Ramos (cell line): Measurements from ENCODE around the gene FILIP1.

Experiments
- in situ Hi-C: fragments of 300-500 bp; cut with MboI; formaldehyde crosslinking; loops from one replicate; pipeline ENCODE4 v1.14.3; 2022; ENCODE audit warnings: low sequenced_read_pairs; ENCODE audit not compliant: unreplicated experiment

The FILIP1 gene

GRCh38 chr6:75493400-75494064 is at the start of gene FILIP1:
Gene FILIP1, minus strand, starts transcription at chr6:75493800. Its CDS starts 78,828 bp downstream, at chr6:75414972.
- in situ Hi-C loops: no loop called here

- in situ Hi-C loops: no loop called here
Measured at GRCh38 chr6:75543311-75543710, 49.7 kb upstream of the FILIP1 start.

- in situ Hi-C loops: no loop called here
Measured at GRCh38 chr6:75539136-75539535, 45.5 kb upstream of the FILIP1 start.

GRCh38 chr6:75532521-75532920 is 38.9 kb upstream of the FILIP1 start:
- in situ Hi-C loops: no loop called here

GRCh38 chr6:75531174-75531573 is 37.6 kb upstream of the FILIP1 start:
- in situ Hi-C loops: no loop called here

GRCh38 chr6:75530696-75531095 is 37.1 kb upstream of the FILIP1 start:
- in situ Hi-C loops: no loop called here

- in situ Hi-C loops: loop anchor here (10.0 kb wide), 1 partner anchor 264 kb away; no protein-coding TSS in a partner anchor
Measured at GRCh38 chr6:75528423-75528822, 34.8 kb upstream of the FILIP1 start.

GRCh38 chr6:75526502-75527127 is 33.0 kb upstream of the FILIP1 start:
- in situ Hi-C loops: loop anchor here (10.0 kb wide), 1 partner anchor 262 kb away; no protein-coding TSS in a partner anchor

GRCh38 chr6:75525682-75526081 is 32.1 kb upstream of the FILIP1 start:
- in situ Hi-C loops: loop anchor here (10.0 kb wide), 1 partner anchor 261 kb away; no protein-coding TSS in a partner anchor

GRCh38 chr6:75524322-75524972 is 30.8 kb upstream of the FILIP1 start:
- in situ Hi-C loops: loop anchor here (10.0 kb wide), 1 partner anchor 260 kb away; no protein-coding TSS in a partner anchor

- in situ Hi-C loops: no loop called here
Measured at GRCh38 chr6:75516757-75517156, 23.2 kb upstream of the FILIP1 start.

- in situ Hi-C loops: no loop called here
Measured at GRCh38 chr6:75512591-75512990, 19.0 kb upstream of the FILIP1 start.

- in situ Hi-C loops: no loop called here
Measured at GRCh38 chr6:75505424-75505823, 11.8 kb upstream of the FILIP1 start.

GRCh38 chr6:75504465-75505222 is 11.0 kb upstream of the FILIP1 start:
- in situ Hi-C loops: no loop called here

- in situ Hi-C loops: no loop called here
Measured at GRCh38 chr6:75503291-75503690, 9.7 kb upstream of the FILIP1 start.

GRCh38 chr6:75502884-75503283 is 9.3 kb upstream of the FILIP1 start:
- in situ Hi-C loops: no loop called here

- in situ Hi-C loops: no loop called here
Measured at GRCh38 chr6:75501756-75502155, 8.2 kb upstream of the FILIP1 start.

- in situ Hi-C loops: no loop called here
Measured at GRCh38 chr6:75499640-75500039, 6.0 kb upstream of the FILIP1 start.

- in situ Hi-C loops: no loop called here
Measured at GRCh38 chr6:75498862-75499261, 5.3 kb upstream of the FILIP1 start.

GRCh38 chr6:75497994-75498393 is 4.4 kb upstream of the FILIP1 start:
- in situ Hi-C loops: no loop called here

- in situ Hi-C loops: no loop called here
Measured at GRCh38 chr6:75495011-75495410, 1.4 kb upstream of the FILIP1 start.
